Transverse colon (tissue), 4 donors: ENCODE measurements around the gene RPS6KB1. TPM values are rescaled to one million over a fixed set of nuclear protein-coding genes. Genes with fewer than 3 reads are reported as not detected.
A peak's percentile ranks its signal among the peaks of the same experiment; 100 is the strongest.
"Not testable (repeated sequence)": the region's sequence is repeated elsewhere in the genome, so short reads cannot be mapped to it uniquely, and the experiment has no call there.

Experiments used
- DNase-seq: peaks from one replicate; pipeline ENCODE4 v3.0.0-alpha.2; 2019
- H3K27ac ChIP-seq, 4 donors: fragments of 200-600 bp; sonication (generic); 2 replicates each; pipeline ENCODE4 v1.5.1; 2016 to 2018; ENCODE audit warnings: inconsistent platforms in 4 of 4
- H3K27me3 ChIP-seq: fragments of 200-600 bp; sonication (generic); 2 replicates; pipeline ENCODE4 v1.5.1; 2017; ENCODE audit warnings: inconsistent platforms
- H3K36me3 ChIP-seq, 4 donors: fragments of 200-600 bp; sonication (generic); 2 replicates each; pipeline ENCODE4 v1.5.1; 2017 to 2019; ENCODE audit warnings: inconsistent platforms in 4 of 4
- H3K4me1 ChIP-seq, 4 donors: fragments of 200-600 bp; sonication (generic); 2 replicates each; pipeline ENCODE4 v1.5.1; 2017 to 2020; ENCODE audit warnings: inconsistent platforms in 4 of 4
- H3K4me3 ChIP-seq, 4 donors: fragments of 200-600 bp; sonication (generic); 1 replicate in 1 of 4; 2 replicates in 3 of 4; pipeline versions ENCODE4 v1.5.1 to v1.6.1; 2017 to 2019; ENCODE audit warnings: inconsistent platforms in 4 of 4
- H3K9me3 ChIP-seq, 2 donors: fragments of 200-600 bp; sonication (generic); 2 replicates each; pipeline ENCODE4 v1.5.1; 2017 to 2019; ENCODE audit warnings: inconsistent platforms in 2 of 2
- EP300 ChIP-seq: sonication (generic); formaldehyde crosslinking; IDR thresholded peaks from one replicate; pipeline ENCODE4 v1.6.1; 2017; ENCODE audit warnings: antibody characterized with exemption, low read depth
- POLR2A ChIP-seq: fragments of 450-650 bp; IDR thresholded peaks from one replicate; pipeline ENCODE4 v1.6.1; 2016; ENCODE audit warnings: antibody characterized with exemption, mild to moderate bottlenecking, moderate library complexity
- POLR2AphosphoS5 ChIP-seq, 3 donors: sonication (generic); formaldehyde crosslinking; IDR thresholded peaks; one replicate each; pipeline ENCODE4 v1.6.1; 2016; ENCODE audit warnings: antibody characterized with exemption in 3 of 3
- WGBS, 2 donors: methylation state at CpG; one replicate each; pipeline ENCODE4 v1.1.5; 2018; ENCODE audit warnings: low coverage in 1 of 2; 5-methylcytosine and 5-hydroxymethylcytosine counted together
- in situ Hi-C, 4 donors: fragments of 200-750 bp; cut with MboI; loops; one replicate each; pipeline versions ENCODE4 v1.15.0 to v1.15.1; 2017; ENCODE audit warnings: low sequenced_read_pairs in 3 of 4, low pct_ligation_motif_present in 1 of 4, low pct_unique_long_range_greater_than_20kb in 1 of 4
- intact Hi-C: fragments of 100-400 bp; cut with DNase I; formaldehyde crosslinking; loops from one replicate; pipeline ENCODE4 v1.15.1; 2023; ENCODE audit warnings: low total_unique reads
- total RNA-seq, 4 donors: library from RNA; depleted of rRNA; stranded (reverse); fragments of >200 nt; gene quantifications; one replicate each; pipeline ENCODE4 v1.1.0, GENCODE V29; 2016
- TF ChIP-seq, protein P1 (sequence below), 5 experiments: fragments of 200-600 bp in 3 of 5; fragments of 450-650 bp in 2 of 5; sonication (generic) in 3 of 5; IDR thresholded peaks; 1 replicate in 2 of 5; 2 replicates in 3 of 5; pipeline ENCODE4 v1.5.1; 2016 to 2017; ENCODE audit warnings: antibody characterized with exemption in 5 of 5, inconsistent platforms in 3 of 5, mild to moderate bottlenecking in 2 of 5, moderate library complexity in 1 of 5

The RPS6KB1 gene
- total RNA-seq, 4 donors from 2014 or later: 18.3 to 51.3 (median 28.1) TPM

DNA sequence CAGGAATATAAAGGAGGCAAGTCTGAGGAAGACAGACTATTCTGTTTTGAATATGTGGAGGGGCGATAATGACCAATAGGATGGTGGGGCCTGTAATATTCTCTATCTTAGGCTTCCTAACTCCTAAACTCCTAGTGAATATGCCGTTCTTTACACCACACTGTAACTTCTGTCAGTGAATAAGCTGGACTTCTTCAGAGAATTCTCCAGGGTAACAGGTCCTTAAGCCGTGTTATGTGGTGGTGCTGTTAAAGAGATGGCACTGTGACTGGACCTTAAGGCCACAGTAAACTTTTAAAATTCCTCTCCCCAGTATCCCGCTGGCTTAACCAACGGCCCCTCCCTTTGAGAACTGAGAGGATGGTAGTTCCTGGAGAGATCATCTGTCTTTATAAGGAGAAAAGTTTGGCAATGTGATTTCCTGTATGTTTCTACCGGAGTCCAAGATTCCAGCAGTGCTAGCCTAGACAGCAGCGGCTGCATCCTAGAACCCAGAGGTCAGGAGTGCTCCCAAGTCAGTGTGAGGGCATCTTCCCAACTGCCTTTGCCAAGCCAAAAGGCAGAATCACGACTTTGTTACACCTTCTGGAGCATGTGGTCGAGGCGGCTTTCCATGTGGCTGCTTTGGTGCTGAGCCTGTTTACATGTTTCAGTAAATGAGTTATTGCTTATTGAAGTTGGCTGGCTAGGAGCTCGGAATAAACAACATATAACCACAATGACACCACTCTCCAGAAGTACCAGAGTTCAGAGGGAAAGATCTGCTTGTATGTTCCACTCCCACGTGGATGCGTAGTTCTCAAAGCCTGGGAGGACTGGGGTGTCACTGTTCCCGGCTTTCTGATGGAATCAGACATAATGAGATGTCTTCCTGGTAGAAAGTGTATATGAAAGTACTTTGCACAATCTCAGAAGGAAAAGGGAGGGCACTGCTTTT is 41.2 kb upstream of the RPS6KB1 start:
- peak; percentile 70 for DNase-seq
- 44 to 61% methylated on average over 7 to 14 of the region's 14 CpGs for WGBS, 2 donors

DNA sequence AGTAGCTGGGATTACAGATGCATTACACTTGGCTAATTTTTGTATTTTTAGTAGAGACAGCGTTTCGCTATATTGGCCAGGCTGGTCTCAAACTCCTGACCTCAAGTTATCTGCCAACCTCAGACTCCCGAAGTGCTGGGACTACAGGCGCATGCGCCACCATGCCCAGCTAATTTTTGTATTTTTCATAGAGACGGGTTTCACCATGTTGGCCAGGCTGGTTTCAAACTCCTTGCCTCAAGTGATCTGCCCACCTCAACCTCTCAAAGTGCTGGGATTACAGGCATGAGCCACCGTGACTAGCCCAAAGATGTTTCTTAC is 40.1 kb upstream of the RPS6KB1 start:
- H3K27me3 ChIP-seq, H3K4me3 ChIP-seq, in situ Hi-C loops, H3K9me3 ChIP-seq, DNase-seq, H3K36me3 ChIP-seq, intact Hi-C loops: not testable (repeated sequence)
- Histone ChIP-seq H3K27ac (peak overlapping the region; percentile 91 to 99 (median 95)), H3K4me1 (peaks cover 29 to 81% (median 61%) of the 10 kb centered on the region in 4 donors)
- 97% methylated on average over 7 of the region's 7 CpGs; no CpG with 5 or more reads in 1 of the 2 donors for WGBS, 2 donors

More for the DNA sequence above, 41.2 kb upstream of the RPS6KB1 start:
- H3K4me3 ChIP-seq: no peak overlapping the region
- H3K27ac ChIP-seq: peak overlapping the region; percentile 91 to 99 (median 95)
- no peaks in the 10 kb centered on the region for H3K36me3 ChIP-seq
- TF ChIP-seq POLR2AphosphoS5 (IDR thresholded peaks at IDR 0.05) (peak; percentile 77 to 92 (median 89)), POLR2A (peak; percentile 13), EP300 (peak; percentile 87)
- TF ChIP-seq, protein P1, sequence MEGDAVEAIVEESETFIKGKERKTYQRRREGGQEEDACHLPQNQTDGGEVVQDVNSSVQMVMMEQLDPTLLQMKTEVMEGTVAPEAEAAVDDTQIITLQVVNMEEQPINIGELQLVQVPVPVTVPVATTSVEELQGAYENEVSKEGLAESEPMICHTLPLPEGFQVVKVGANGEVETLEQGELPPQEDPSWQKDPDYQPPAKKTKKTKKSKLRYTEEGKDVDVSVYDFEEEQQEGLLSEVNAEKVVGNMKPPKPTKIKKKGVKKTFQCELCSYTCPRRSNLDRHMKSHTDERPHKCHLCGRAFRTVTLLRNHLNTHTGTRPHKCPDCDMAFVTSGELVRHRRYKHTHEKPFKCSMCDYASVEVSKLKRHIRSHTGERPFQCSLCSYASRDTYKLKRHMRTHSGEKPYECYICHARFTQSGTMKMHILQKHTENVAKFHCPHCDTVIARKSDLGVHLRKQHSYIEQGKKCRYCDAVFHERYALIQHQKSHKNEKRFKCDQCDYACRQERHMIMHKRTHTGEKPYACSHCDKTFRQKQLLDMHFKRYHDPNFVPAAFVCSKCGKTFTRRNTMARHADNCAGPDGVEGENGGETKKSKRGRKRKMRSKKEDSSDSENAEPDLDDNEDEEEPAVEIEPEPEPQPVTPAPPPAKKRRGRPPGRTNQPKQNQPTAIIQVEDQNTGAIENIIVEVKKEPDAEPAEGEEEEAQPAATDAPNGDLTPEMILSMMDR (IDR thresholded peaks at IDR 0.05): no peak
- H3K27me3 ChIP-seq: no peaks in the 10 kb centered on the region
- intact Hi-C loops (no loop called here), in situ Hi-C loops (no loop called here)
- peaks cover 40 to 92% (median 72%) of the 10 kb centered on the region in 4 donors for H3K4me1 ChIP-seq
- H3K9me3 ChIP-seq: no peaks in the 10 kb centered on the region

DNA sequence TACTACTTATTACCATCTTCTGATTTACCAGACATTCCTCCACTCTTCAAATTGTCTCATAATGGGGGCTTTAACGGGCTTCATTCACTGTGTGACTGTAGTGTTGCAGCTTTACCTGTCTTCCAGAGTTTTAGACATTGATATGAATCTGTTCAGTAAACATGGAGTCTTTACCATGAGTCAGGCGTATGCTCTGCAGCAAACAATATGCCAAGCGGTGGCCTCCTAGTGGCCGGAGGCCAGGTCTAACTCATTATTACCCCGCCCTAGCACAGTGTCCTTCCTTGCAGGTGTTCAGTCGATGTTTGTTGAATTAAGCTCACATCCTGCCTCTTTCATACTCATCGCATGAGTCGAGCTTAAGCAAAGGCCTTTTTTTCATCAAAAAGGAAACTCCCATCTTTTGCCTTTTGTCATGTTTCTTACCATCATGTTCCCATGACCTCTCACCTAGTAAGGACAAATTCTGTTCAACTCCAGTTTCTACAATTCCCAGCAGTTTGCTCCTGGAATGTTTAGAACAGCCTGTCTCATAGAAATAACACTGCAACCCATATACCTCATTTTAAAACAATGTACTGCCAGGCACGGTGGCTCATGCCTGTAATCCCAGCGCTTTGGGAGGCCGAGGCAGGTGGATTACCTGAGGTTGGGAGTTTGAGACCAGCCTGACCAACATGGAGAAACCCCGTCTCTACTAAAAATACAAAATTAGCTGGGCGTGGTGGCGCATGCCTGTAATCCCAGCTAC is 39.6 kb upstream of the RPS6KB1 start:
- peak in 2 of 3 donors; percentile 64 to 73 for TF ChIP-seq POLR2AphosphoS5 (IDR thresholded peaks at IDR 0.05)
- no peak for TF ChIP-seq POLR2A
- TF ChIP-seq, protein P1 (IDR thresholded peaks at IDR 0.05): peak; percentile 42 to 82 (median 56)
- H3K27ac ChIP-seq: peak overlapping the region; percentile 91 to 99 (median 95)
- H3K36me3 ChIP-seq: no peaks in the 10 kb centered on the region
- intact Hi-C loops (no loop called here), in situ Hi-C loops (no loop called here)
- no peaks in the 10 kb centered on the region for H3K27me3 ChIP-seq
- peak; percentile 83 for DNase-seq
- H3K9me3 ChIP-seq: no peaks in the 10 kb centered on the region
- no peak overlapping the region for H3K4me3 ChIP-seq
- peaks cover 29 to 75% (median 57%) of the 10 kb centered on the region in 4 donors for H3K4me1 ChIP-seq
- WGBS, 2 donors: 52 to 55% methylated on average over 10 to 14 of the region's 14 CpGs

DNA sequence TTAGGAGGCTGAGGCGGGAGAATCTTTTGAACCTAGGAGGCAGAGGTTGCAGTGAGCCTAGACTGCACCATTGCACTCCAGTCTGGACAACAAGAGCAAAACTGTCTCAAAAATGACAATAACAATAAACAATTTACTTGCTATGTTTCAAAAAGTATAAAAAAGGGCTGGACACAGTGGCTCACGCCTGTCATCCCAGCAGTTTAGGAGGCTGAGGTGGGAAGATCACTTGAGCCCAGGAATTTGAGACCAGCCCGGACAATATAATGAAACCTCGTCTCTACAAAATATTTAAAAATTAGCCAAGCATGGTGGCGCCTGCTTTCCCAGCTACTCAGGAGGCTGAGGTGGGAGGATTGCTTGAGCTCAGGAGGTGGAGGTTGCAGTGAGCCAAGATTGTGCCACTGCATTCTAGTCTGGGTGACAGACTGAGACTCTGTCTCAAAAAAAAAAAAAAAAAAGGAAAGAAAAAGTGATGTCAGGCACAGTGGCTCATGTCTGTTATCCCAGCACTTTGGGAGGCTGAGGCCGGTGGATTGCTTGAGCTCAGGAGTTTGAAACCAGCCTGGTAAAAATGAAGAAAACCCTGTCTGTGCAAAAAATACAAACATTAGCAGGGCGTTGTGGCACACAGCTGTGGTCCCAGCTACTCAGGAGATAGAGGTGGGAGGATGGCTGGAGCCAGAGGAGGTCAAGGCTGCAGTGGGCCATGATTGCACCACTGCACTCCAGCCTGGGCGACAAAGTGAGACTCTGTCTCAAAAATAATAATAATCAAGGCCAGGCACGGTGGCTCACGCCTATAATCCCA is 38.8 kb upstream of the RPS6KB1 start:
- DNase-seq, in situ Hi-C loops, H3K9me3 ChIP-seq, H3K36me3 ChIP-seq, H3K4me3 ChIP-seq, H3K27me3 ChIP-seq, intact Hi-C loops: not testable (repeated sequence)
- 90 to 96% methylated on average over 4 to 10 of the region's 10 CpGs for WGBS, 2 donors
- Histone ChIP-seq H3K4me1 (peaks cover 29 to 73% (median 53%) of the 10 kb centered on the region in 4 donors), H3K27ac (peak overlapping the region; percentile 91 to 99 (median 95))
